HepG2 (cell line): ENCODE results near the gene EFNB1.

Source experiments
- CBX2 ChIP-seq, 2 experiments: fragments of 200-600 bp in 1 of 2; sonication (generic); formaldehyde crosslinking in 1 of 2; IDR thresholded peaks; 2 replicates each; pipeline versions ENCODE4 v1.7.0 to v1.8.1; 2018 to 2022; ENCODE audit warnings: low read depth in 2 of 2, low read length in 1 of 2, mild to moderate bottlenecking in 1 of 2, missing genetic modification reagents in 1 of 2
- EP300 ChIP-seq, 3 experiments: sonication (generic) in 1 of 3; formaldehyde crosslinking in 1 of 3; IDR thresholded peaks; 2 replicates each; pipeline versions ENCODE4 v1.5.1 to v1.6.1; 2011 to 2020; ENCODE audit warnings: low read depth in 2 of 3, low read length in 2 of 3, borderline replicate concordance in 1 of 3, improper control_type of control experiment in 1 of 3, mild to moderate bottlenecking in 1 of 3, missing genetic modification reagents in 1 of 3, moderate library complexity in 1 of 3
- FIP1L1 ChIP-seq: fragments of 200-400 bp; formaldehyde crosslinking; IDR thresholded peaks from 2 replicates; pipeline ENCODE4 v1.6.1; 2018; ENCODE audit warnings: low read depth, mild to moderate bottlenecking, low read length, moderate library complexity, borderline replicate concordance; ENCODE audit not compliant: insufficient read depth
- MXI1 ChIP-seq: IDR thresholded peaks from 3 replicates; pipeline ENCODE4 v1.6.1; 2012; ENCODE audit warnings: low read depth, low read length, inconsistent platforms, borderline replicate concordance
- RFX5 ChIP-seq: IDR thresholded peaks from 2 replicates; pipeline ENCODE4 v1.6.1; 2011; ENCODE audit warnings: low read depth, low read length, improper control_type of control experiment
- SMC3 ChIP-seq: IDR thresholded peaks from 2 replicates; pipeline ENCODE4 v1.6.1; 2011; ENCODE audit warnings: low read length, improper control_type of control experiment
- ZBTB21 ChIP-seq: sonication (generic); formaldehyde crosslinking; IDR thresholded peaks from 2 replicates; pipeline ENCODE4 v1.4.0; 2020; ENCODE audit warnings: missing genetic modification reagents
- ZBTB33 ChIP-seq: sonication (generic); formaldehyde crosslinking; IDR thresholded peaks from 2 replicates; pipeline ENCODE4 v1.4.0; 2020; ENCODE audit warnings: missing genetic modification reagents
- ZNF101 ChIP-seq: sonication (generic); formaldehyde crosslinking; IDR thresholded peaks from 2 replicates; pipeline ENCODE4 v1.4.0; 2020; ENCODE audit warnings: mild to moderate bottlenecking, low read depth, missing genetic modification reagents, borderline replicate concordance
- ZNF670 ChIP-seq: sonication (generic); formaldehyde crosslinking; IDR thresholded peaks from 2 replicates; pipeline ENCODE4 v1.8.0; 2022; ENCODE audit warnings: mild to moderate bottlenecking, missing genetic modification reagents, borderline replicate concordance
- ZSCAN30 ChIP-seq: sonication (generic); formaldehyde crosslinking; IDR thresholded peaks from 2 replicates; pipeline ENCODE4 v1.5.0; 2020; ENCODE audit warnings: mild to moderate bottlenecking, missing genetic modification reagents
- TF ChIP-seq, protein P1 (sequence below), 2 experiments: IDR thresholded peaks; 2 replicates each; pipeline ENCODE4 v1.6.1; 2011 to 2012; ENCODE audit warnings: low read length in 2 of 2, borderline replicate concordance in 1 of 2, low read depth in 1 of 2, mild to moderate bottlenecking in 1 of 2, moderate library complexity in 1 of 2
- TF ChIP-seq, protein P2 (sequence below): sonication (generic); formaldehyde crosslinking; IDR thresholded peaks from 2 replicates; pipeline ENCODE4 v1.5.0; 2020; ENCODE audit warnings: mild to moderate bottlenecking, missing genetic modification reagents, moderate library complexity
- TF ChIP-seq, protein P3 (sequence below): sonication (generic); formaldehyde crosslinking; IDR thresholded peaks from 2 replicates; pipeline ENCODE4 v1.4.0; 2020; ENCODE audit warnings: missing genetic modification reagents

- TF ChIP-seq ZNF670 (no peak), ZNF101 (CRISPR knock-in tag) (no peak), ZBTB21 (CRISPR knock-in tag) (no peak), SMC3 (no peak), ZBTB33 (CRISPR knock-in tag) (no peak), ZSCAN30 (CRISPR knock-in tag) (no peak), RFX5 (no peak), CBX2 (IDR thresholded peaks at IDR 0.05; ENCODE audit: low read depth, low read length) (no peak), CBX2 (CRISPR knock-in tag; IDR thresholded peaks at IDR 0.05; ENCODE audit: low read depth) (no peak), EP300 (IDR thresholded peaks at IDR 0.05; ENCODE audit: low read depth in 2 of 2, low read length in 2 of 2) (no peak), EP300 (CRISPR knock-in tag; IDR thresholded peaks at IDR 0.05; ENCODE audit: borderline replicate concordance) (no peak), MXI1 (no peak), FIP1L1 (no peak)
- TF ChIP-seq, protein P1, sequence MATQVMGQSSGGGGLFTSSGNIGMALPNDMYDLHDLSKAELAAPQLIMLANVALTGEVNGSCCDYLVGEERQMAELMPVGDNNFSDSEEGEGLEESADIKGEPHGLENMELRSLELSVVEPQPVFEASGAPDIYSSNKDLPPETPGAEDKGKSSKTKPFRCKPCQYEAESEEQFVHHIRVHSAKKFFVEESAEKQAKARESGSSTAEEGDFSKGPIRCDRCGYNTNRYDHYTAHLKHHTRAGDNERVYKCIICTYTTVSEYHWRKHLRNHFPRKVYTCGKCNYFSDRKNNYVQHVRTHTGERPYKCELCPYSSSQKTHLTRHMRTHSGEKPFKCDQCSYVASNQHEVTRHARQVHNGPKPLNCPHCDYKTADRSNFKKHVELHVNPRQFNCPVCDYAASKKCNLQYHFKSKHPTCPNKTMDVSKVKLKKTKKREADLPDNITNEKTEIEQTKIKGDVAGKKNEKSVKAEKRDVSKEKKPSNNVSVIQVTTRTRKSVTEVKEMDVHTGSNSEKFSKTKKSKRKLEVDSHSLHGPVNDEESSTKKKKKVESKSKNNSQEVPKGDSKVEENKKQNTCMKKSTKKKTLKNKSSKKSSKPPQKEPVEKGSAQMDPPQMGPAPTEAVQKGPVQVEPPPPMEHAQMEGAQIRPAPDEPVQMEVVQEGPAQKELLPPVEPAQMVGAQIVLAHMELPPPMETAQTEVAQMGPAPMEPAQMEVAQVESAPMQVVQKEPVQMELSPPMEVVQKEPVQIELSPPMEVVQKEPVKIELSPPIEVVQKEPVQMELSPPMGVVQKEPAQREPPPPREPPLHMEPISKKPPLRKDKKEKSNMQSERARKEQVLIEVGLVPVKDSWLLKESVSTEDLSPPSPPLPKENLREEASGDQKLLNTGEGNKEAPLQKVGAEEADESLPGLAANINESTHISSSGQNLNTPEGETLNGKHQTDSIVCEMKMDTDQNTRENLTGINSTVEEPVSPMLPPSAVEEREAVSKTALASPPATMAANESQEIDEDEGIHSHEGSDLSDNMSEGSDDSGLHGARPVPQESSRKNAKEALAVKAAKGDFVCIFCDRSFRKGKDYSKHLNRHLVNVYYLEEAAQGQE (IDR thresholded peaks at IDR 0.05; ENCODE audit: borderline replicate concordance in 1 of 2, low read depth in 1 of 2, low read length in 2 of 2): no peak
- TF ChIP-seq, protein P2, sequence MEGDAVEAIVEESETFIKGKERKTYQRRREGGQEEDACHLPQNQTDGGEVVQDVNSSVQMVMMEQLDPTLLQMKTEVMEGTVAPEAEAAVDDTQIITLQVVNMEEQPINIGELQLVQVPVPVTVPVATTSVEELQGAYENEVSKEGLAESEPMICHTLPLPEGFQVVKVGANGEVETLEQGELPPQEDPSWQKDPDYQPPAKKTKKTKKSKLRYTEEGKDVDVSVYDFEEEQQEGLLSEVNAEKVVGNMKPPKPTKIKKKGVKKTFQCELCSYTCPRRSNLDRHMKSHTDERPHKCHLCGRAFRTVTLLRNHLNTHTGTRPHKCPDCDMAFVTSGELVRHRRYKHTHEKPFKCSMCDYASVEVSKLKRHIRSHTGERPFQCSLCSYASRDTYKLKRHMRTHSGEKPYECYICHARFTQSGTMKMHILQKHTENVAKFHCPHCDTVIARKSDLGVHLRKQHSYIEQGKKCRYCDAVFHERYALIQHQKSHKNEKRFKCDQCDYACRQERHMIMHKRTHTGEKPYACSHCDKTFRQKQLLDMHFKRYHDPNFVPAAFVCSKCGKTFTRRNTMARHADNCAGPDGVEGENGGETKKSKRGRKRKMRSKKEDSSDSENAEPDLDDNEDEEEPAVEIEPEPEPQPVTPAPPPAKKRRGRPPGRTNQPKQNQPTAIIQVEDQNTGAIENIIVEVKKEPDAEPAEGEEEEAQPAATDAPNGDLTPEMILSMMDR: no peak
- TF ChIP-seq, protein P3, sequence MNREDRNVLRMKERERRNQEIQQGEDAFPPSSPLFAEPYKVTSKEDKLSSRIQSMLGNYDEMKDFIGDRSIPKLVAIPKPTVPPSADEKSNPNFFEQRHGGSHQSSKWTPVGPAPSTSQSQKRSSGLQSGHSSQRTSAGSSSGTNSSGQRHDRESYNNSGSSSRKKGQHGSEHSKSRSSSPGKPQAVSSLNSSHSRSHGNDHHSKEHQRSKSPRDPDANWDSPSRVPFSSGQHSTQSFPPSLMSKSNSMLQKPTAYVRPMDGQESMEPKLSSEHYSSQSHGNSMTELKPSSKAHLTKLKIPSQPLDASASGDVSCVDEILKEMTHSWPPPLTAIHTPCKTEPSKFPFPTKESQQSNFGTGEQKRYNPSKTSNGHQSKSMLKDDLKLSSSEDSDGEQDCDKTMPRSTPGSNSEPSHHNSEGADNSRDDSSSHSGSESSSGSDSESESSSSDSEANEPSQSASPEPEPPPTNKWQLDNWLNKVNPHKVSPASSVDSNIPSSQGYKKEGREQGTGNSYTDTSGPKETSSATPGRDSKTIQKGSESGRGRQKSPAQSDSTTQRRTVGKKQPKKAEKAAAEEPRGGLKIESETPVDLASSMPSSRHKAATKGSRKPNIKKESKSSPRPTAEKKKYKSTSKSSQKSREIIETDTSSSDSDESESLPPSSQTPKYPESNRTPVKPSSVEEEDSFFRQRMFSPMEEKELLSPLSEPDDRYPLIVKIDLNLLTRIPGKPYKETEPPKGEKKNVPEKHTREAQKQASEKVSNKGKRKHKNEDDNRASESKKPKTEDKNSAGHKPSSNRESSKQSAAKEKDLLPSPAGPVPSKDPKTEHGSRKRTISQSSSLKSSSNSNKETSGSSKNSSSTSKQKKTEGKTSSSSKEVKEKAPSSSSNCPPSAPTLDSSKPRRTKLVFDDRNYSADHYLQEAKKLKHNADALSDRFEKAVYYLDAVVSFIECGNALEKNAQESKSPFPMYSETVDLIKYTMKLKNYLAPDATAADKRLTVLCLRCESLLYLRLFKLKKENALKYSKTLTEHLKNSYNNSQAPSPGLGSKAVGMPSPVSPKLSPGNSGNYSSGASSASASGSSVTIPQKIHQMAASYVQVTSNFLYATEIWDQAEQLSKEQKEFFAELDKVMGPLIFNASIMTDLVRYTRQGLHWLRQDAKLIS (CRISPR knock-in tag): no peak
Measured at GRCh38 chrX:68843992-68844391, 15.2 kb downstream of the EFNB1 start.
